ENCODE measurements around the gene TAAR1.
"Not testable (repeated sequence)": the region's sequence is repeated elsewhere in the genome, so short reads cannot be mapped to it uniquely, and the experiment has no call there.

The TAAR1 gene

GRCh38 chr6:132661906-132662305 is 2.9 kb upstream of the TAAR1 start:
- DNase-seq (ENCODE audit: low read depth): no peak

- DNase-seq (ENCODE audit: low read depth): no peak
Observed at GRCh38 chr6:132651062-132651461, 7.9 kb downstream of the TAAR1 start.

GRCh38 chr6:132650429-132650828 is 8.6 kb downstream of the TAAR1 start:
- no peak for DNase-seq (ENCODE audit: low read depth)

GRCh38 chr6:132648828-132649227 is 10.2 kb downstream of the TAAR1 start:
- DNase-seq (ENCODE audit: low read depth): no peak

- no peak for DNase-seq (ENCODE audit: low read depth)
Observed at GRCh38 chr6:132648356-132648755, 10.6 kb downstream of the TAAR1 start.

GRCh38 chr6:132643547-132643946 is 15.4 kb downstream of the TAAR1 start:
- DNase-seq (ENCODE audit: low read depth): no peak

GRCh38 chr6:132637135-132637534 is 21.8 kb downstream of the TAAR1 start:
- not testable (repeated sequence) for DNase-seq (ENCODE audit: low read depth)

- not testable (repeated sequence) for DNase-seq (ENCODE audit: low read depth)
Observed at GRCh38 chr6:132635906-132636305, 23.1 kb downstream of the TAAR1 start.

- DNase-seq (ENCODE audit: low read depth): not testable (repeated sequence)
Observed at GRCh38 chr6:132635288-132635687, 23.7 kb downstream of the TAAR1 start.

GRCh38 chr6:132634796-132635195 is 24.2 kb downstream of the TAAR1 start:
- no peak for DNase-seq (ENCODE audit: low read depth)

GRCh38 chr6:132633362-132633761 is 25.6 kb downstream of the TAAR1 start:
- no peak for DNase-seq (ENCODE audit: low read depth)

GRCh38 chr6:132624175-132624574 is 34.8 kb downstream of the TAAR1 start, which contains the start of gene TAAR2:
TSS of gene TAAR2 (minus strand) at chr6:132624275. CDS start at chr6:132624275, 0 bp downstream.
- no peak for DNase-seq (ENCODE audit: low read depth)

- DNase-seq (ENCODE audit: low read depth): no peak
Observed at GRCh38 chr6:132623106-132623845, 35.7 kb downstream of the TAAR1 start.

- DNase-seq (ENCODE audit: low read depth): no peak
Observed at GRCh38 chr6:132616677-132617076, 42.3 kb downstream of the TAAR1 start.

GRCh38 chr6:132614554-132614953 is 44.4 kb downstream of the TAAR1 start:
- no peak for DNase-seq (ENCODE audit: low read depth)

- no peak for DNase-seq (ENCODE audit: low read depth)
Observed at GRCh38 chr6:132612449-132613108, 46.4 kb downstream of the TAAR1 start.

GRCh38 chr6:132611616-132612015 is 47.4 kb downstream of the TAAR1 start:
- no peak for DNase-seq (ENCODE audit: low read depth)

GRCh38 chr6:132607544-132608233 is 51.3 kb downstream of the TAAR1 start:
- no peak for DNase-seq (ENCODE audit: low read depth)

- no peak for DNase-seq (ENCODE audit: low read depth)
Observed at GRCh38 chr6:132604635-132605152, 54.3 kb downstream of the TAAR1 start.

GRCh38 chr6:132600900-132601299 is 58.1 kb downstream of the TAAR1 start:
- DNase-seq (ENCODE audit: low read depth): not testable (repeated sequence)

- no peak for DNase-seq (ENCODE audit: low read depth)
Observed at GRCh38 chr6:132598473-132598872, 60.5 kb downstream of the TAAR1 start.

GRCh38 chr6:132596201-132596600 is 62.8 kb downstream of the TAAR1 start:
- no peak for DNase-seq (ENCODE audit: low read depth)

Measured in stimulated activated CD8-positive, alpha-beta memory T cell treated with anti-CD3 and anti-CD28 coated beads, Interleukin-12 subunit alpha, Interleukin-12 subunit beta, amount 100 ng/mL, for 1 hour (primary cell).